GM12865 (cell line): Measurements from ENCODE around the gene GSTT2B.
"Not testable (repeated sequence)": the region's sequence is repeated elsewhere in the genome, so short reads cannot be mapped to it uniquely, and the experiment has no call there.

Source experiments
- DNase-seq: peaks from one replicate; pipeline ENCODE4 v3.0.0; 2010; ENCODE audit warnings: low read depth
- H3K4me3 ChIP-seq: 2 replicates; pipeline ENCODE4 v1.5.1; 2011; ENCODE audit warnings: mild to moderate bottlenecking, low read depth, low read length, control low read depth
- TF ChIP-seq, protein P1 (sequence below): IDR thresholded peaks from 2 replicates; pipeline ENCODE4 v1.5.1; 2011; ENCODE audit warnings: low read length, control low read depth, low read depth, inconsistent platforms; ENCODE audit not compliant: insufficient read depth; ENCODE audit errors: missing control alignments

Gene GSTT2B

DNA sequence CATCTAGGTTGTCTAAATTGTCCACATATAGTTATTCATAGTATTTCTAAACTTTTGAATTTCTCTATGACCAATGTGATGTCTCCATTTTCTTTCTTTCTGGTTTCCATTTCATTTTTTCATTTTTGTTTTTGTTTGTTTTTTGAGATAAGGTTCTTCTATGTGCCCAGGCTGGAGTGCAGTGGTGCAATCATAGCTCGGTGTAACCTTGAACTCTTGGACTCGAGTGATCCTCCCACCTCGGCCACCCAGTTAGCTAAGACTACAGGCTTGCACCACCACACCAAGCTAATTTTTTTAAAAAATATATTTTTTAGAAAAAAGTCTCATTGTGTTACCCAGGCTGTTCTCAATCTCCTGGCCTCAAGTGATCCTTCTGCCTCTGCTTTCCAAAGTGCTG is 36.1 kb upstream of the GSTT2B start:
- H3K4me3 ChIP-seq, result no peak overlapping the region
- no peak for DNase-seq
- TF ChIP-seq, protein P1, sequence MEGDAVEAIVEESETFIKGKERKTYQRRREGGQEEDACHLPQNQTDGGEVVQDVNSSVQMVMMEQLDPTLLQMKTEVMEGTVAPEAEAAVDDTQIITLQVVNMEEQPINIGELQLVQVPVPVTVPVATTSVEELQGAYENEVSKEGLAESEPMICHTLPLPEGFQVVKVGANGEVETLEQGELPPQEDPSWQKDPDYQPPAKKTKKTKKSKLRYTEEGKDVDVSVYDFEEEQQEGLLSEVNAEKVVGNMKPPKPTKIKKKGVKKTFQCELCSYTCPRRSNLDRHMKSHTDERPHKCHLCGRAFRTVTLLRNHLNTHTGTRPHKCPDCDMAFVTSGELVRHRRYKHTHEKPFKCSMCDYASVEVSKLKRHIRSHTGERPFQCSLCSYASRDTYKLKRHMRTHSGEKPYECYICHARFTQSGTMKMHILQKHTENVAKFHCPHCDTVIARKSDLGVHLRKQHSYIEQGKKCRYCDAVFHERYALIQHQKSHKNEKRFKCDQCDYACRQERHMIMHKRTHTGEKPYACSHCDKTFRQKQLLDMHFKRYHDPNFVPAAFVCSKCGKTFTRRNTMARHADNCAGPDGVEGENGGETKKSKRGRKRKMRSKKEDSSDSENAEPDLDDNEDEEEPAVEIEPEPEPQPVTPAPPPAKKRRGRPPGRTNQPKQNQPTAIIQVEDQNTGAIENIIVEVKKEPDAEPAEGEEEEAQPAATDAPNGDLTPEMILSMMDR, result no peak

GRCh38 chr22:23993581-23994177 is 32.7 kb upstream of the GSTT2B start:
- not testable (repeated sequence) for H3K4me3 ChIP-seq
- peak; percentile 16 for DNase-seq

DNA sequence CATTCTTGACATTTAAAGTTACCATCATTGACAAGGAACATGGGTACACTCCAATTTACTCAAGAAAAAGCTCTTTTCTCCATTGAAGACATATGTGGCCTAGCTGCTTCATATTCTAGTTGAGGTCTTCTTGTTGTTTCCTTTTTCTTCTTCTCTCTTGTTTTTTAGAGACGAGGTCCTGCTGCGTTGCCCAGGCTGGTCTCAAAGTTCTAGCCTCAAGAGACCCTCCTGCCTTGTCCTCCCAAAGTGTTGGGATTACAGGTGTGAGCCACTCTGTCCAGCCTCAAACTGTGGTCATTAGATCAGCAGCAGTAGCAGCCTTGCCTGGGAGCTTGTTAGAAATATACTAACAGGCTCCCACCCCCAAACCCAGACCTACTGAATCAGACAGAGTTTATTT is 32.1 kb upstream of the GSTT2B start:
- not testable (repeated sequence) for DNase-seq

GRCh38 chr22:23989583-23990244 is 28.7 kb upstream of the GSTT2B start:
- DNase-seq, result peak; percentile 36
- not testable (repeated sequence) for H3K4me3 ChIP-seq

More for the DNA sequence above, 32.1 kb upstream of the GSTT2B start:
- H3K4me3 ChIP-seq, result not testable (repeated sequence)

DNA sequence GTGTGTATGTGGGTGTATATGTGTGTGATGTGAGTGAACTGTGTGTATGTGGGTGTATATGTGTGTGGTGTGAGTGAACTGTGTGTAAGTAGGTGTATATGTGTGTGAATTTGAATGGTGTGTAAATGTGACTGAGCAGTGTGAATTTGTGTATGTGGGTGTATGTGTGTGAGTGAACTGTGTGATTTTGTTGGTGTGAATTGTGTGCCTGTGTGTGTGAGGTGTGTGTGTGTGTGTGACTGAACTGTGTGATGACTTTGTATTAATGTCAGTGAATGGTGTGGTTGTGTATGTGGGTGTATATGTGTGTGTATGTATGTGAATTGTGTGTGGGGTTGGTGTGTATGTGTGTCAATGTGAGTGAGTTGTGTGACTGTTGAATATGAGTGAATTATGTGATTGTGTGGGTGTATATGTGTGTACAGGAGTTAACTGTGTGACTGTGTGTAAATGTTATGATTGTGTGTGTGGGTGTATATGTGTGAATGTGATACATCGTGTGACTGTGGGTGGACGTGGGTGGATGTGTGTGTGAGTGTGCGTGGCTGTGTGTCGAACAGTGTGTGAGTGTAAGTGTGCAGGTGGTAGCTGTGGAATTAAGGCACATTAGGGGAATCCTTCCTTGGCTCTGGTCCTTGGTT is 25.7 kb upstream of the GSTT2B start:
- DNase-seq, H3K4me3 ChIP-seq: not testable (repeated sequence)

DNA sequence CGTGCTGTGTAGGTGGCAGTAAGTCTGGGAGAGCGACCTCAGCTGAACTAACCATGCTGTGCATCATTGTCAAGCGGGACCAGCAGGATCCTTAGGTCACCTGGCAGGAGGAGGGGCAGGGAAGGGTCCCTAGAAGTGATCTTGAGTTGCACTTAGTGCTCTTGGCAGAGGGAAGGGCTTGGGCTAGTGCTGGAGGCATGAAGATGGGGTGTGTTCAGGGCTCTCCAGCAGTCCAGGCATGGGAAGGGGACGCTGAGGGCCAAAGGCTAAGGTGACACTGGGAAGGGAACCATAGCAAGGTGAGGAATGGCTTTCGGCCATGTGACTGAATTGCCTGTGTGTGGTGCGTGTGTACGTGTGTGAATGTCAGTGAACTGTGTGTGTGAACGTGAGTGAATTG is 25.1 kb upstream of the GSTT2B start:
- H3K4me3 ChIP-seq, DNase-seq: not testable (repeated sequence)

- DNase-seq, result peak; percentile 68
These were observed 23.4 kb upstream of the GSTT2B start for GRCh38 chr22:23984430-23984829.

GRCh38 chr22:23980567-23980966 is 19.6 kb upstream of the GSTT2B start:
- DNase-seq, H3K4me3 ChIP-seq: not testable (repeated sequence)

More at GRCh38 chr22:23984430-23984829, 23.4 kb upstream of the GSTT2B start:
- H3K4me3 ChIP-seq, result no peak overlapping the region
- TF ChIP-seq, protein P1, result peak; percentile 82

- not testable (repeated sequence) for DNase-seq, H3K4me3 ChIP-seq
These were observed 18.7 kb upstream of the GSTT2B start, which contains the start of gene GSTT2 for GRCh38 chr22:23979557-23980240. Gene GSTT2 (plus strand): TSS chr22:23980134.

- H3K4me3 ChIP-seq, DNase-seq: not testable (repeated sequence)
These were observed 16.3 kb upstream of the GSTT2B start for GRCh38 chr22:23977304-23977703.

DNA sequence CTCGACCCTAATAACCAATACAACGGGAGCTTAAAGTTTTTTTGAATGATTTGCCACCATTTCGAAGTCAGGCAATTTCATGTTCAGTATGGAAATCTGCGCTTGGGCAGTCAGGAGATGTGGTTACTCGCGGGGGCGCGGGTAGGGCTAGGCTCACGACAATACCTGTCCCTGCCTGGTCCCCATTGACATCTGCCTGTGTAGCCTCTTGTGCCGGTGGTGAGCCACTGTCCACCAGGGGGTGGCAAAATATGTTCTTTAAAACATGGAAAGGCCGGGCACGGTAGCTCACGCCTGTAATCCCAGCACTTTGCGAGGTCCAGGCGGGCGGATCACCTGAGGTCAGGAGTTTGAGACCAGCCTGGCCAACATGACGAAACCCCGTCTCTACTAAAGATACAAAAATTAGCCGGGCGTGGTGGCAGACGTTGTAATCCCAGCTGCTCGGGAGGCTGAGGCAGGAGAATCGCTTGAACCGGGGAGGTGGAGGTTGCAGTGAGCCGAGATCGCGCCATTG is 13.9 kb upstream of the GSTT2B start:
- H3K4me3 ChIP-seq, DNase-seq: not testable (repeated sequence)

GRCh38 chr22:23974345-23974744 is 13.3 kb upstream of the GSTT2B start, which contains the start of gene DDT:
Gene DDT (minus strand): TSS chr22:23974441. CDS start chr22:23974414, 27 bp downstream.
- H3K4me3 ChIP-seq, DNase-seq: not testable (repeated sequence)

GRCh38 chr22:23971927-23972326 is 10.9 kb upstream of the GSTT2B start:
- DNase-seq, H3K4me3 ChIP-seq: not testable (repeated sequence)
